GM23338 (cell line): Measurements from ENCODE around the gene AZIN2. TPM values are rescaled to one million over a fixed set of nuclear protein-coding genes. Genes with fewer than 3 reads are reported as not detected.
A peak's percentile ranks its signal among the peaks of the same experiment; 100 is the strongest.

Source experiments
- ATAC-seq: fragments of 200-7000 bp; cut with Tn5 transposase; 3 replicates; pipeline ENCODE4 v1.9.1; 2020
- DNase-seq: peaks from one replicate; pipeline ENCODE4 v3.0.0-alpha.2; 2015; ENCODE audit warnings: low spot score
- H2AFZ ChIP-seq: fragments of 200-600 bp; sonication (generic); 2 replicates; pipeline ENCODE4 v1.8.0; 2016; ENCODE audit warnings: antibody characterized with exemption, mild to moderate bottlenecking, moderate library complexity
- H3F3A ChIP-seq: fragments of 200-600 bp; sonication (generic); replicated peaks from 2 replicates; pipeline ENCODE4 v1.8.0; 2017; ENCODE audit warnings: antibody characterized with exemption, mixed run types, low read depth
- H3K27ac ChIP-seq: fragments of 200-600 bp; sonication (generic); 2 replicates; pipeline ENCODE4 v1.6.1; 2016; ENCODE audit warnings: low read depth
- H3K27me3 ChIP-seq: fragments of 200-600 bp; sonication (generic); 2 replicates; pipeline ENCODE4 v1.8.0; 2016; ENCODE audit warnings: mild to moderate bottlenecking, mixed run types, moderate library complexity; ENCODE audit not compliant: insufficient read depth
- H3K36me3 ChIP-seq: fragments of 200-600 bp; sonication (generic); 2 replicates; pipeline ENCODE4 v1.8.0; 2016; ENCODE audit warnings: mild to moderate bottlenecking; ENCODE audit not compliant: insufficient read depth
- H3K4me1 ChIP-seq: fragments of 200-600 bp; sonication (generic); 2 replicates; pipeline ENCODE4 v1.8.0; 2016; ENCODE audit warnings: mild to moderate bottlenecking, moderate library complexity; ENCODE audit not compliant: insufficient read depth
- H3K4me2 ChIP-seq: fragments of 200-600 bp; sonication (generic); 2 replicates; pipeline ENCODE4 v1.7.1; 2017; ENCODE audit warnings: mixed run types
- H3K4me3 ChIP-seq: fragments of 200-600 bp; sonication (generic); 2 replicates; pipeline ENCODE4 v1.6.1; 2016; ENCODE audit warnings: mixed run types
- H3K79me2 ChIP-seq: fragments of 200-600 bp; sonication (generic); replicated peaks from 2 replicates; pipeline ENCODE4 v1.8.0; 2017; ENCODE audit warnings: mild to moderate bottlenecking; ENCODE audit not compliant: insufficient read depth
- H3K9me2 ChIP-seq: fragments of 200-600 bp; sonication (generic); 2 replicates; pipeline ENCODE4 v1.8.0; 2017; ENCODE audit not compliant: insufficient read depth
- H4K20me1 ChIP-seq: fragments of 200-600 bp; sonication (generic); replicated peaks from 2 replicates; pipeline ENCODE4 v1.8.0; 2017; ENCODE audit warnings: mild to moderate bottlenecking; ENCODE audit not compliant: insufficient read depth
- H3K27ac Mint-ChIP-seq: 2 replicates; pipeline ENCODE4 v1.8.0; 2020; ENCODE audit warnings: inconsistent platforms, mild to moderate bottlenecking, moderate library complexity, mixed read lengths
- H3K27me3 Mint-ChIP-seq: 3 replicates; pipeline ENCODE4 v1.8.0; 2022; ENCODE audit warnings: low read depth, mild to moderate bottlenecking, moderate library complexity, mixed read lengths, inconsistent platforms; ENCODE audit not compliant: insufficient read depth, poor library complexity
- H3K36me3 Mint-ChIP-seq: 3 replicates; pipeline ENCODE4 v1.8.0; 2021; ENCODE audit warnings: low read depth, mild to moderate bottlenecking, inconsistent platforms, moderate library complexity, mixed read lengths
- H3K4me1 Mint-ChIP-seq: 3 replicates; pipeline ENCODE4 v1.8.0; 2020; ENCODE audit warnings: mild to moderate bottlenecking, inconsistent platforms, mixed read lengths
- H3K4me3 Mint-ChIP-seq: 3 replicates; pipeline ENCODE4 v1.8.0; 2021; ENCODE audit warnings: moderate library complexity, mild to moderate bottlenecking, inconsistent platforms, mixed read lengths
- H3K9me3 Mint-ChIP-seq: 3 replicates; pipeline ENCODE4 v1.8.0; 2020; ENCODE audit warnings: moderate library complexity, mild to moderate bottlenecking, inconsistent platforms, mixed read lengths
- CREB1 ChIP-seq: fragments of 250-450 bp; sonication (Bioruptor Pico); IDR thresholded peaks from 2 replicates; pipeline ENCODE4 v1.5.0; 2020; ENCODE audit warnings: low read depth, mild to moderate bottlenecking, moderate library complexity
- CTCF ChIP-seq, 2 experiments: fragments of 200-600 bp in 1 of 2; sonication (generic) in 1 of 2; conservative IDR thresholded peaks; 2 replicates each; pipeline versions ENCODE4 v1.5.1 to v1.6.1; 2016 to 2017; ENCODE audit warnings: antibody characterized with exemption in 2 of 2, low read depth in 2 of 2, mild to moderate bottlenecking in 2 of 2, moderate library complexity in 1 of 2
- ETS1 ChIP-seq: IDR thresholded peaks from 2 replicates; pipeline ENCODE4 v1.6.1; 2016; ENCODE audit warnings: antibody characterized with exemption
- EZH2 ChIP-seq: fragments of 200-600 bp; sonication (generic); IDR thresholded peaks from one replicate; pipeline ENCODE4 v1.8.0; 2017; ENCODE audit warnings: antibody characterized with exemption, mild to moderate bottlenecking, low read depth; ENCODE audit not compliant: unreplicated experiment
- EZH2phosphoT487 ChIP-seq: fragments of 200-600 bp; sonication (generic); IDR thresholded peaks from one replicate; pipeline ENCODE4 v1.8.1; 2018; ENCODE audit warnings: antibody characterized with exemption; ENCODE audit not compliant: unreplicated experiment
- JUNB ChIP-seq: IDR thresholded peaks from one replicate; pipeline ENCODE4 v1.6.1; 2016; ENCODE audit warnings: antibody characterized with exemption; ENCODE audit not compliant: unreplicated experiment
- NANOG ChIP-seq: IDR thresholded peaks from 2 replicates; pipeline ENCODE4 v1.6.1; 2016; ENCODE audit warnings: antibody characterized with exemption, borderline replicate concordance
- POLR2AphosphoS5 ChIP-seq: IDR thresholded peaks from 2 replicates; pipeline ENCODE4 v1.6.1; 2016; ENCODE audit warnings: antibody characterized with exemption, low read depth
- STAT1 ChIP-seq: IDR thresholded peaks from one replicate; pipeline ENCODE4 v1.6.1; 2016; ENCODE audit warnings: antibody characterized with exemption; ENCODE audit not compliant: unreplicated experiment
- ZNF114 ChIP-seq: fragments of 250-450 bp; sonication (Bioruptor Pico); IDR thresholded peaks from 2 replicates; pipeline ENCODE4 v1.5.0; 2020; ENCODE audit warnings: mild to moderate bottlenecking, moderate library complexity
- ZNF331 ChIP-seq: fragments of 250-450 bp; sonication (Bioruptor Pico); IDR thresholded peaks from 2 replicates; pipeline ENCODE4 v1.5.0; 2020; ENCODE audit warnings: low read depth, mild to moderate bottlenecking, moderate library complexity
- ZNF462 ChIP-seq: fragments of 250-450 bp; sonication (Bioruptor Pico); IDR thresholded peaks from 2 replicates; pipeline ENCODE4 v1.5.0; 2020; ENCODE audit warnings: mild to moderate bottlenecking, moderate library complexity
- polyA plus RNA-seq: library from polyadenylated mRNA; unstranded; fragments of >200 nt; fragmentation: Nextera tagmentation; extraction: Ambion mirVana; gene quantifications from 2 replicates; pipeline ENCODE4 v1.2.1, GENCODE V29; 2016
- total RNA-seq: library from RNA; depleted of rRNA; stranded (reverse); fragments of >200 nt; shearing (Covaris generic); gene quantifications from 2 replicates; pipeline ENCODE4 v1.2.3, GENCODE V29; 2014

AZIN2 gene
- total and polyA plus RNA-seq, 2 experiments from 2014 or later = 0.37 to 1.2 TPM

- TF ChIP-seq STAT1 (no peak), ETS1 (no peak), JUNB (no peak)
- Mint-ChIP-seq H3K9me3 (no peaks in the 10 kb centered on the region), H3K27ac (peak overlapping the region; percentile 10; the same call in 1 of the 2 replicates), H3K27me3 (peaks cover 5% of the 10 kb centered on the region), H3K36me3 (peaks cover 2% of the 10 kb centered on the region; the same call in 1 of the 3 replicates), H3K4me1 (peaks cover 43% of the 10 kb centered on the region), H3K4me3 (no peak overlapping the region)
- DNase-seq = no peak
- no peaks in the 10 kb centered on the region for H3F3A ChIP-seq
- H3K27ac ChIP-seq = no peak overlapping the region
- H2AFZ ChIP-seq = no peak overlapping the region
- ATAC-seq = no peak
- no peak overlapping the region for H3K4me2 ChIP-seq
- no peaks in the 10 kb centered on the region for H4K20me1 ChIP-seq
- no peaks in the 10 kb centered on the region for H3K79me2 ChIP-seq
- H3K4me3 ChIP-seq = no peak overlapping the region
- H3K4me1 ChIP-seq = peaks cover 43% of the 10 kb centered on the region
- no peaks in the 10 kb centered on the region for H3K36me3 ChIP-seq
- H3K9me2 ChIP-seq = no peaks in the 10 kb centered on the region
- H3K27me3 ChIP-seq = no peaks in the 10 kb centered on the region
Measured at GRCh38 chr1:33143176-33143575, 62.2 kb downstream of the AZIN2 start.

- H3K4me3 Mint-ChIP-seq = no peak overlapping the region
- no peak for DNase-seq
- Histone ChIP-seq H3K27ac (no peak overlapping the region), H3F3A (no peaks in the 10 kb centered on the region), H3K9me2 (no peaks in the 10 kb centered on the region), H3K4me2 (no peak overlapping the region), H3K4me1 (peaks cover 38% of the 10 kb centered on the region), H2AFZ (no peak overlapping the region), H3K4me3 (no peak overlapping the region), H3K36me3 (no peaks in the 10 kb centered on the region), H3K27me3 (no peaks in the 10 kb centered on the region), H3K79me2 (no peaks in the 10 kb centered on the region), H4K20me1 (no peaks in the 10 kb centered on the region)
- H3K9me3 Mint-ChIP-seq = no peaks in the 10 kb centered on the region
- H3K27ac Mint-ChIP-seq = peak overlapping the region; percentile 10; the same call in 1 of the 2 replicates
- peaks cover 38% of the 10 kb centered on the region for H3K4me1 Mint-ChIP-seq
- H3K36me3 Mint-ChIP-seq = peaks cover 2% of the 10 kb centered on the region; the same call in 1 of the 3 replicates
- ATAC-seq = no peak
- H3K27me3 Mint-ChIP-seq = peaks cover 4% of the 10 kb centered on the region
- TF ChIP-seq STAT1 (no peak), POLR2AphosphoS5 (no peak), CTCF (conservative IDR thresholded peaks at IDR 0.05; ENCODE audit: low read depth in 2 of 2) (no peak), ZNF114 (CRISPR knock-in tag) (no peak), ZNF462 (CRISPR knock-in tag) (no peak), EZH2phosphoT487 (no peak), ZNF331 (no peak), NANOG (no peak), ETS1 (no peak), EZH2 (no peak), CREB1 (CRISPR knock-in tag) (no peak), JUNB (no peak)
Measured at GRCh38 chr1:33143698-33144097, 62.7 kb downstream of the AZIN2 start.
